SK-N-SH (cell line): ENCODE results near the gene CCDC191. TPM values are rescaled to one million over a fixed set of nuclear protein-coding genes. Genes with fewer than 3 reads are reported as not detected.

Source experiments
- CTCF ChIA-PET: fragments of 300-600, 350-600 bp; formaldehyde crosslinking; extraction: SDS; loops from one replicate; lab custom pipeline; 2021; lab: Yijun Ruan, JAX
- POLR2A ChIA-PET: fragments of 350-600 bp; sonication (Branson Sonifier 250); formaldehyde crosslinking; extraction: SDS; loops from one replicate; lab custom pipeline; 2020; ENCODE audit warnings: antibody characterized with exemption, inconsistent platforms; lab: Yijun Ruan, JAX
- DNase-seq: peaks from one replicate; pipeline ENCODE4 v3.0.0; 2012
- H2AFZ ChIP-seq: fragments of 200-600 bp; sonication (generic); 2 replicates; pipeline ENCODE4 v1.8.1; 2016; ENCODE audit warnings: antibody characterized with exemption, mild to moderate bottlenecking, low read depth
- H3F3A ChIP-seq: fragments of 200-600 bp; sonication (generic); replicated peaks from 2 replicates; pipeline ENCODE3; 2016; ENCODE audit warnings: antibody characterized with exemption, mild to moderate bottlenecking; ENCODE audit not compliant: insufficient read depth
- H3K27ac ChIP-seq, 2 experiments: fragments of 200-500 bp in 1 of 2; fragments of 200-600 bp in 1 of 2; sonication (Bioruptor generic) in 1 of 2; sonication (generic), shearing (Covaris generic) in 1 of 2; 2 replicates each; pipeline versions ENCODE4 v1.5.1 to v1.6.1; 2014 to 2016; ENCODE audit warnings: low read depth in 2 of 2, inconsistent platforms in 1 of 2, low read length in 1 of 2, mild to moderate bottlenecking in 1 of 2, mixed read lengths in 1 of 2
- H3K27me3 ChIP-seq: fragments of 200-600 bp; sonication (generic), shearing (Covaris generic); 2 replicates; pipeline ENCODE4 v1.6.1; 2016; ENCODE audit warnings: mixed run types; ENCODE audit not compliant: insufficient read depth
- H3K36me3 ChIP-seq, 2 experiments: fragments of 200-500 bp in 1 of 2; fragments of 200-600 bp in 1 of 2; sonication (Bioruptor generic) in 1 of 2; sonication (generic) in 1 of 2; replicated peaks in 1 of 2; 2 replicates each; pipeline versions ENCODE3 to v1.5.1; 2014 to 2016; ENCODE audit warnings: low read length in 1 of 2, mild to moderate bottlenecking in 1 of 2; ENCODE audit not compliant: insufficient read depth in 2 of 2, control insufficient read depth in 1 of 2
- H3K4me1 ChIP-seq, 2 experiments: fragments of 200-500 bp in 1 of 2; fragments of 200-600 bp in 1 of 2; sonication (Bioruptor generic) in 1 of 2; sonication (generic), shearing (Covaris generic) in 1 of 2; 2 replicates each; pipeline versions ENCODE4 v1.5.1 to v1.6.1; 2014 to 2016; ENCODE audit warnings: low read depth in 1 of 2, low read length in 1 of 2, mixed run types in 1 of 2; ENCODE audit not compliant: insufficient read depth in 2 of 2, control insufficient read depth in 1 of 2
- H3K4me2 ChIP-seq: fragments of 200-600 bp; sonication (generic), shearing (Covaris generic); 2 replicates; pipeline ENCODE4 v1.6.1; 2017; ENCODE audit warnings: mixed run types
- H3K4me3 ChIP-seq, 2 experiments: fragments of 200-500 bp in 1 of 2; fragments of 200-600 bp in 1 of 2; sonication (Bioruptor generic) in 1 of 2; sonication (generic), shearing (Covaris generic) in 1 of 2; 2 replicates each; pipeline versions ENCODE4 v1.5.1 to v1.8.1; 2014 to 2016; ENCODE audit warnings: low read depth in 2 of 2, inconsistent platforms in 1 of 2, low read length in 1 of 2, mild to moderate bottlenecking in 1 of 2, mixed read lengths in 1 of 2, moderate library complexity in 1 of 2
- H3K79me2 ChIP-seq: fragments of 200-600 bp; sonication (generic); 2 replicates; pipeline ENCODE4 v1.8.1; 2017; ENCODE audit warnings: mild to moderate bottlenecking; ENCODE audit not compliant: insufficient read depth
- H3K9ac ChIP-seq: fragments of 200-600 bp; sonication (generic); 2 replicates; pipeline ENCODE4 v1.6.1; 2017; ENCODE audit warnings: mixed run types
- H3K9me2 ChIP-seq: fragments of 200-600 bp; sonication (generic); 2 replicates; pipeline ENCODE4 v1.6.1; 2017; ENCODE audit warnings: mixed run types
- H3K9me3 ChIP-seq: fragments of 200-600 bp; sonication (generic); 2 replicates; pipeline ENCODE4 v1.6.1; 2017; ENCODE audit warnings: mixed run types, mild to moderate bottlenecking, moderate library complexity
- H4K20me1 ChIP-seq: fragments of 200-600 bp; sonication (generic); 2 replicates; pipeline ENCODE4 v1.6.1; 2017; ENCODE audit warnings: mild to moderate bottlenecking, mixed run types; ENCODE audit not compliant: insufficient read depth
- EZH2phosphoT487 ChIP-seq: fragments of 200-600 bp; sonication (generic); IDR thresholded peaks from 2 replicates; pipeline ENCODE4 v1.6.1; 2017; ENCODE audit warnings: low read depth, mixed run types, mild to moderate bottlenecking, antibody characterized with exemption, moderate library complexity, borderline replicate concordance
- FOXJ3 ChIP-seq: sonication (generic); formaldehyde crosslinking; IDR thresholded peaks from 2 replicates; pipeline ENCODE4 v1.5.1; 2020; ENCODE audit warnings: mild to moderate bottlenecking, missing genetic modification reagents
- GABPA ChIP-seq: IDR thresholded peaks from 2 replicates; pipeline ENCODE4 v1.4.0; 2012; ENCODE audit warnings: low read depth, mild to moderate bottlenecking
- IRF3 ChIP-seq: fragments of 150-350 bp; IDR thresholded peaks from 2 replicates; pipeline ENCODE4 v1.6.1; 2016; ENCODE audit warnings: mild to moderate bottlenecking, low read depth, low read length
- MAX ChIP-seq: IDR thresholded peaks from 2 replicates; pipeline ENCODE4 v1.4.0; 2012; ENCODE audit warnings: low read depth
- MXI1 ChIP-seq: IDR thresholded peaks from 2 replicates; pipeline ENCODE4 v1.6.1; 2012; ENCODE audit warnings: mild to moderate bottlenecking, low read depth, low read length, improper control_type of control experiment
- REST ChIP-seq: IDR thresholded peaks from 2 replicates; pipeline ENCODE4 v1.6.1; 2012; ENCODE audit warnings: mild to moderate bottlenecking, low read depth, low read length, moderate library complexity
- RFX5 ChIP-seq: IDR thresholded peaks from 2 replicates; pipeline ENCODE4 v1.6.1; 2012; ENCODE audit warnings: mild to moderate bottlenecking, improper control_type of control experiment, low read length
- RXRA ChIP-seq: IDR thresholded peaks from 2 replicates; pipeline ENCODE4 v1.4.0; 2012; ENCODE audit warnings: low read depth, mild to moderate bottlenecking, borderline replicate concordance
- SMC3 ChIP-seq: IDR thresholded peaks from 2 replicates; pipeline ENCODE4 v1.6.1; 2012; ENCODE audit warnings: low read depth, low read length, improper control_type of control experiment
- TAF1 ChIP-seq: IDR thresholded peaks from 2 replicates; pipeline ENCODE4 v1.6.1; 2012; ENCODE audit warnings: low read depth, mild to moderate bottlenecking, low read length, moderate library complexity, borderline replicate concordance
- TCF12 ChIP-seq: IDR thresholded peaks from 2 replicates; pipeline ENCODE4 v1.4.0; 2012
- YY1 ChIP-seq: IDR thresholded peaks from 2 replicates; pipeline ENCODE4 v1.4.0; 2012; ENCODE audit warnings: low read depth, mild to moderate bottlenecking
- WGBS: methylation state at CpG from one replicate; pipeline ENCODE4 v1.1.6; 2017; ENCODE audit warnings: low lambda C conversion rate; 5-methylcytosine and 5-hydroxymethylcytosine counted together
- polyA plus RNA-seq, 3 experiments: library from polyadenylated mRNA; depleted of rRNA; stranded (reverse); fragments of >200 nt; gene quantifications; 2 replicates each; pipeline ENCODE4 v1.2.3, GENCODE V29; 2012
- TF ChIP-seq, protein P1 (sequence below): IDR thresholded peaks from 2 replicates; pipeline ENCODE4; 2012
- TF ChIP-seq, protein P2 (sequence below): IDR thresholded peaks from 2 replicates; pipeline ENCODE4 v1.4.0; 2012; ENCODE audit warnings: low read depth, borderline replicate concordance

Gene CCDC191
- polyA plus RNA-seq, 1 of the 3 experiments (the other 2 are of a cell fraction), result 3.1 TPM

- H3K4me2 ChIP-seq, result no peak overlapping the region
- POLR2A ChIA-PET, result no interaction called here
- H3K9me2 ChIP-seq, result no peaks in the 10 kb centered on the region
- peaks cover 17 to 29% of the 10 kb centered on the region in 2 experiments for H3K36me3 ChIP-seq
- H4K20me1 ChIP-seq, result no peaks in the 10 kb centered on the region
- no peak overlapping the region for H3K27ac ChIP-seq
- H3F3A ChIP-seq, result peaks cover 10% of the 10 kb centered on the region
- H3K4me1 ChIP-seq, result 0 out of 4 replicates have a peak, but pooled peaks cover 0 to 9% of the 10 kb centered on the region in 2 experiments
- no peak overlapping the region for H2AFZ ChIP-seq
- H3K9ac ChIP-seq, result no peak overlapping the region
- H3K4me3 ChIP-seq, result no peak overlapping the region
- H3K27me3 ChIP-seq, result no peaks in the 10 kb centered on the region
- TF ChIP-seq EZH2phosphoT487 (no peak), FOXJ3 (CRISPR knock-in tag) (no peak), YY1 (no peak), REST (no peak), TCF12 (no peak), GABPA (no peak), SMC3 (no peak)
- TF ChIP-seq, protein P1, sequence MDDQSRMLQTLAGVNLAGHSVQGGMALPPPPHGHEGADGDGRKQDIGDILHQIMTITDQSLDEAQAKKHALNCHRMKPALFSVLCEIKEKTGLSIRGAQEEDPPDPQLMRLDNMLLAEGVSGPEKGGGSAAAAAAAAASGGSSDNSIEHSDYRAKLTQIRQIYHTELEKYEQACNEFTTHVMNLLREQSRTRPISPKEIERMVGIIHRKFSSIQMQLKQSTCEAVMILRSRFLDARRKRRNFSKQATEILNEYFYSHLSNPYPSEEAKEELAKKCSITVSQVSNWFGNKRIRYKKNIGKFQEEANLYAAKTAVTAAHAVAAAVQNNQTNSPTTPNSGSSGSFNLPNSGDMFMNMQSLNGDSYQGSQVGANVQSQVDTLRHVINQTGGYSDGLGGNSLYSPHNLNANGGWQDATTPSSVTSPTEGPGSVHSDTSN, result no peak
- TF ChIP-seq, protein P2, sequence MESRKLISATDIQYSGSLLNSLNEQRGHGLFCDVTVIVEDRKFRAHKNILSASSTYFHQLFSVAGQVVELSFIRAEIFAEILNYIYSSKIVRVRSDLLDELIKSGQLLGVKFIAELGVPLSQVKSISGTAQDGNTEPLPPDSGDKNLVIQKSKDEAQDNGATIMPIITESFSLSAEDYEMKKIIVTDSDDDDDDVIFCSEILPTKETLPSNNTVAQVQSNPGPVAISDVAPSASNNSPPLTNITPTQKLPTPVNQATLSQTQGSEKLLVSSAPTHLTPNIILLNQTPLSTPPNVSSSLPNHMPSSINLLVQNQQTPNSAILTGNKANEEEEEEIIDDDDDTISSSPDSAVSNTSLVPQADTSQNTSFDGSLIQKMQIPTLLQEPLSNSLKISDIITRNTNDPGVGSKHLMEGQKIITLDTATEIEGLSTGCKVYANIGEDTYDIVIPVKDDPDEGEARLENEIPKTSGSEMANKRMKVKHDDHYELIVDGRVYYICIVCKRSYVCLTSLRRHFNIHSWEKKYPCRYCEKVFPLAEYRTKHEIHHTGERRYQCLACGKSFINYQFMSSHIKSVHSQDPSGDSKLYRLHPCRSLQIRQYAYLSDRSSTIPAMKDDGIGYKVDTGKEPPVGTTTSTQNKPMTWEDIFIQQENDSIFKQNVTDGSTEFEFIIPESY, result no peak
- TF ChIP-seq, all 33 proteins: peak for 0
- DNase-seq, result no peak
- CTCF ChIA-PET, result interaction anchor here (1.6 kb wide), 1 partner anchor 11 kb away, joined by 3 read pairs; no protein-coding TSS in a partner anchor
- no peaks in the 10 kb centered on the region for H3K9me3 ChIP-seq
- H3K79me2 ChIP-seq, result no peaks in the 10 kb centered on the region
These were observed 33.3 kb upstream of the CCDC191 start for GRCh38 chr3:114089675-114090074.

DNA sequence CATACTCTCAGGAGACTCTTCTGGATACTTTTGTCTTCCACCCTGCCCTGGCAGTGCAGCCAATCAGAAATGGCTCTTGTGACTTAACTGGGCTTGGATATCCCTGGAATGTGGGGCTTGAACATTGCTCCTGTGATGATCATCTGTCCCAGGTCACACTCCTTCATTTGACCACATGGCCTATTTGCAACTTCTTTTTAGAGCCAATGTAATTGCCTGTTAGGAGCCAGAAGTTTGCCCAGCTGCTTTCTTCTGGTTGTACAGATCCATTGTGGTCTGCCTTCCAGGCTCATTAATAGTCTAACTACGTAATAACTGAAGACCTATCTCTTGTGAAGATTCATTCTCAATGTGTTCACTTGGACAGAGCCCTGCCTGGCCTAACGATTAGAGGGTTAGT lies 30.0 kb upstream of the CCDC191 start:
- no peaks in the 10 kb centered on the region for H3K9me2 ChIP-seq
- H3K27me3 ChIP-seq, result no peaks in the 10 kb centered on the region
- H3K9ac ChIP-seq, result no peak overlapping the region
- no peak overlapping the region for H3K4me2 ChIP-seq
- H4K20me1 ChIP-seq, result no peaks in the 10 kb centered on the region
- no peak overlapping the region for H3K27ac ChIP-seq
- peaks cover 6% of the 10 kb centered on the region for H3F3A ChIP-seq
- no peaks in the 10 kb centered on the region for H3K4me1 ChIP-seq
- no peak for TF ChIP-seq MAX
- no peak for TF ChIP-seq IRF3
- TF ChIP-seq MXI1, result no peak
- no peak for TF ChIP-seq TAF1
- TF ChIP-seq RFX5, result no peak
- no peak for TF ChIP-seq RXRA
- no peak for TF ChIP-seq YY1
- TF ChIP-seq, protein P2, result no peak
- peaks cover 32 to 49% of the 10 kb centered on the region in 2 experiments for H3K36me3 ChIP-seq
- no peak overlapping the region for H3K4me3 ChIP-seq
- no peak for DNase-seq
- CTCF ChIA-PET, result no interaction called here
- H3K9me3 ChIP-seq, result no peaks in the 10 kb centered on the region
- no peaks in the 10 kb centered on the region for H3K79me2 ChIP-seq
- POLR2A ChIA-PET, result no interaction called here
- WGBS, result 64% methylated on average over 2 of the region's 2 CpGs
- no peak overlapping the region for H2AFZ ChIP-seq
